NCI-H2107 treated with DMSO at 0.1 percent for 48 hours (cell line): Measurements from ENCODE around the gene TMEM219.
A peak's percentile ranks its signal among the peaks of the same experiment; 100 is the strongest.
"Not testable (repeated sequence)": the region's sequence is repeated elsewhere in the genome, so short reads cannot be mapped to it uniquely, and the experiment has no call there.

Experiments
- DNase-seq: peaks from one replicate; lab custom pipeline; 2025; ENCODE audit not compliant: unreplicated experiment; lab: John Stamatoyannopoulos, UW

The TMEM219 gene

GRCh38 chr16:30010844-30011713 is 49.2 kb downstream of the TMEM219 start, which contains the start of gene DOC2A:
Gene DOC2A, minus strand, starts transcription at chr16:30011027. Its CDS starts 805 bp downstream, at chr16:30010222.
- DNase-seq: peak; percentile 20

GRCh38 chr16:30011714-30012504 is 50.0 kb downstream of the TMEM219 start:
- DNase-seq: no peak

DNA sequence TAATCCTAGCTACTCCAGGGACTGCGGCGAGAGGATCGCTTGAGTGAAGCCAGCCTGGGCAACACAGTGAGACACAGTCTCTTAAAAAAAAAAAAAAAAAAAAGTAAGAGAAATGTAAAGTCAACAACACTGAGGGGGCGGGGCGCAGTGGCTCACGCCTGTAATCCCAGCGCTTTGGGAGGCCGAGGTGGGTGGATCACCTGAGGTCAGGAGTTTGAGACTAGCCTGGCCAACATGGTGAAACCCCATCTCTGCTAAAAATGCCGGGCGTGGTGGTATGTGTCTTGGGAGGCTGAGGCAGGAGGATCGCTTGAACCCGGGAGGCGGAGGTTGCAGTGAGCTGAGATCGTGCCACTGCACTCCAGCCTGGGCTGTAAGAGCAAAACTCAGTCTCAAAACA is 50.7 kb downstream of the TMEM219 start:
- not testable (repeated sequence) for DNase-seq

GRCh38 chr16:30015450-30015849 is 53.6 kb downstream of the TMEM219 start:
- DNase-seq: not testable (repeated sequence)

- DNase-seq: no peak
These were observed 54.8 kb downstream of the TMEM219 start for GRCh38 chr16:30016555-30017276.

DNA sequence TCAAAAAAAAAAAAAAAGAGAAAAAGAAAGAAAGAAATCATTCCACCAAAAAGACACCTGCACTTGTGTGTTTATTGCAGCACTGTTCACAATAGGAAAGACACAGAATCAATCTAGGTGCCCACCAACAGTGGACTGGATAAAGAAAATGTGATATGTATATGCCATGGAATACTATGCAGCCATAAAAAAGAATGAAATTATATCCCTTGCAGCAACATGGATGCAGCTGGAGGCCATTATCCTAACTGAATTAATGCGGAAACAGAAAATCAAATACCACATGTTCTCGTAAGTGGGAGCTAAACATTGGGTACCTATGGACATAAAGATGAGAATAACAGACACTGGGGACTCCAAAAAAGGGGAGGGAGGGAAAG is 55.4 kb downstream of the TMEM219 start:
- DNase-seq: no peak

- DNase-seq: not testable (repeated sequence)
These were observed 56.1 kb downstream of the TMEM219 start for GRCh38 chr16:30017937-30018336.

GRCh38 chr16:30018731-30019158 is 56.9 kb downstream of the TMEM219 start:
- no peak for DNase-seq
